Left ventricle myocardium superior (tissue), 1 donor: Measurements from ENCODE around the gene ADORA1. TPM values are rescaled to one million over a fixed set of nuclear protein-coding genes. Genes with fewer than 3 reads are reported as not detected.

Experiments
- ATAC-seq: fragments of 200-7000 bp; cut with Tn5 transposase; one replicate; pipeline ENCODE4 v1.9.1; 2020; ENCODE audit warnings: mild to moderate bottlenecking, moderate library complexity
- DNase-seq: peaks from one replicate; pipeline ENCODE4 v3.0.0-alpha.2; 2020
- intact Hi-C: fragments of 100-400 bp; cut with micrococcal nuclease; formaldehyde crosslinking; loops from one replicate; pipeline ENCODE4 v1.11.0; 2022
- total RNA-seq: library from RNA; stranded (reverse); fragmentation: NEBNext Ultra II Directional; extraction: Animal tissue kit (Norgen Biotek cat#: 25700); gene quantifications from one replicate; pipeline ENCODE4 v1.2.1, GENCODE V29; 2021
- donor health status: DM: no; HTN: yes; CAD: no; lungs with severe emphysema.

Gene ADORA1
- total RNA-seq, 1 donor from 2014 or later: 13.5 TPM

GRCh38 chr1:203177470-203178039 is 50.0 kb downstream of the ADORA1 start:
- no peak for DNase-seq
- ATAC-seq: no peak

DNA sequence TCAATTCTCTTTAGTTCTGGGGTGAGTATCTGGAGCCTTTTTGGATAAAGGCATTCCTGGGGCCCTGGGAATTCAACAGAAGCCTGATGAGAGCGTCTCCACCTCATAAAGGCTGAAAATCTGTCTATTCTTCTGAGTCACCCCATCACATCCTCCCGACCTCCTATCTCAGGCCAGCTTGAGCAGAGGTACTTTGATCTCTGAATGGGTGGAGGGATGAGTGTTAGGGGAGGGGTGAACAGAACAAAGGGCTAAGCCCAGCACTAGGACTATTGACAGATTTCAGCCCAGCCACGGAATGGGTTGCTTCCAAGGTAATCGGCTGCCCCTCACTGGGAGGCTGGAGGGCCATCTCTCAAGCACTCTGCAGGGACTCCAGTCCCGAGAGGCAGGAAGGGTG is 50.6 kb downstream of the ADORA1 start:
- DNase-seq (no peak), ATAC-seq (no peak)
- intact Hi-C loops: no loop called here

More at GRCh38 chr1:203177470-203178039, 50.0 kb downstream of the ADORA1 start:
- intact Hi-C loops: no loop called here

- ATAC-seq (no peak), DNase-seq (no peak)
- intact Hi-C loops: no loop called here
Observed at GRCh38 chr1:203178821-203179666, 51.5 kb downstream of the ADORA1 start.

GRCh38 chr1:203179667-203180005 is 52.1 kb downstream of the ADORA1 start:
- ATAC-seq (no peak), DNase-seq (no peak)
- intact Hi-C loops: no loop called here

- intact Hi-C loops: no loop called here
- ATAC-seq: no peak
- no peak for DNase-seq
Observed at GRCh38 chr1:203180611-203181330, 53.2 kb downstream of the ADORA1 start.

DNA sequence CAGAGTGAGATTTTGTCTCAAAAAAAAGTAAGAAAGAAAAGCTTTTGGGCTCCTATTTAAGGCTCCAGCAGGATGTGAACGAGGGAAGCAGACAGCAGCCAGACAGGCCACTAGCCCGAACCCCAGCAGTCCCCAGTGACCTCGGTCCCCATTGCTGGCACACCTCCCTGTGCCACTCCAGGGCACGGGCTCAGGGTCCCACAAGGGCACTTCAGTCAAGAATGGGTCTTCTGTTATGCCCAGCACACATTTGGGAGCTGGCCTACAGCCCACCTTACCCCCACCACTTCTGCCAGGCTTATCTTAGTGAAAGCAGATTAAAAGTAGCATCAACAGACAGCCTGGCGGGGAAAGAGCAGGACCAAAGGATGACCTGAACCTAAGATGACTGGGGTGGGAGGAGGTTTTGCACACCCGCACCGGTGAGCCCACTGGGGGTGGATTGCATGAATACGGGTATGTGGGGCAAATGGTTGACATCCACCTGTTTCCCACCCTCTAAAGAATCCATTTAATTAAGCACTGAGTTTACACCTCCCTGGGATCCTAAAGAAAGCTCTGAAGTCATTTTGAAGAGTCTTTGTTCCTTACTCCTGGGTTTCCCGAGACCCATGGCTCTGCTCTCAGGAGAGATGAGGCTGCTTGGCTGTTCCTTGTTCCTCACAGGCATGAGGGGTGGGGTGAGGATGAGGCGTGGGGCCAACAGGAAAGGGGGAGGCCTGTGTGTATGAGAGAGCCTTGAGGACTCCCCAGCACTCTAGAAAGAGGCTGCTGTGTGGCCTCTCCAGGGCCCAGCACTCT is 54.3 kb downstream of the ADORA1 start:
- no peak for DNase-seq
- intact Hi-C loops: no loop called here
- ATAC-seq: no peak

DNA sequence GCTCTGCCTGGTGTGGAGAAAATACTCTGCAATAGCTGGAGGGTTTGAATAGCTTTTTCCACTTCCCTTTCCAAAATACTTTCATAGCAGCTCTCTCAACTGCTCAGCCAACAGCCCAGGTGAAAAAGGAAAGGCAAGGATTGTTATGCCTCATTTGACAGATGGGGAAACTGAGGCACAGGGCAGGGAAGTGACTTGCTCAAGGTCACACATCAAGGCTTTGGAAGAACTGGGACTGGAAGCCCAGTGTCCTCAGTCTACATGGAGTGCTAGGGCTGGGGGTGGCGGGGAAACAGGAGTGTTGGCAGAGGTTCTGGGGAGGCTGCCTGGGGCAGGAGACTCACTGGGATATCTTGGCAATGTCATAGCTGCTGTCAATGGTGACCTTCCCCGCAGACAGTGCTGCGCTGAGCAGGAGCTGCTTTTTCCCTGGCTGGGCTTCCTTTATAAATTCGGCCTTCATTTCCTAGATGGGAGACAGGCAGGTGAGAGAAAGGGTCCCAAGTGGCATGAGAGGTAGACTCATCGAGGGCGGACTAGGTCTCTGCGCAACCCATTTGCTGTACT is 54.9 kb downstream of the ADORA1 start:
- intact Hi-C loops: no loop called here
- DNase-seq (no peak), ATAC-seq (peak; percentile 59)

DNA sequence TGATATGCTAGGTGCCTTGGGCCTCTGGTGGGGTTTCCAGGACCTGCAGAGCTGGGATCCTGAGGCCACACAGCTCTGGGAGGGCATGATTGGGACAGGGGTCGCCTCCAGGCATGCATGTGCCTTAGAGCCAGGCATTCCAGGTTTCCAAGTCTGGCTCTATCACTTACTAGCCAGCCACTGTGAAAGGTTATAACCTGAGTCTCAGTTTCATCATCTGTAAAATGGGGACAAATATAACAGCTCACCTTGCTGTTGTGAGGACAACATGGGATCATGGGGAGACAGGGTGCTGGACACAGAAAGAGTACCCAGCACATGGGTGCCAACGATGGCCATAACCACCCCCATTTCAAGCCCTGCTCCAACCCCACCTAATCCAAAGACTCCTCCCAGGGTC is 56.3 kb downstream of the ADORA1 start:
- ATAC-seq (no peak), DNase-seq (no peak)
- intact Hi-C loops: no loop called here

DNA sequence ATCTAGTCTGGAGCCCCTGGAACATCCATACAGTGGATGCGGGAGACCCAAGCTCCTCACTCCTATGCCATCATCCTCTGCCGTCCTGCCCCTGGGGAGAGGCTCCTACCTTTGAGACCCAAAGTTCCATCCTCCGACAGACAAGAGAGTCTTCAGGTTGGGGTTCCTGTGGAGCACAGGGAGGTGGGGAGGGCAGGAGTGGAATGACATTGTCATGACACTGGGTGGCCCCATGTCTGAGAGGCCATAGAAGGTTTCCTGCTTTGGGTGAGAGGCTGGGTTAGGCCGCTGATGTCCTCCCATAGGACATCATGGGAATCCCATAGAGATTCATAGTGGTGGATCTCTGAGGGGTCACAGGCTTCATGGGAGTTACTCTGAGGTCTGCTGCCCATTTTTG is 56.9 kb downstream of the ADORA1 start:
- ATAC-seq (no peak), DNase-seq (no peak)
- intact Hi-C loops: no loop called here

GRCh38 chr1:203185061-203185461 is 57.5 kb downstream of the ADORA1 start:
- DNase-seq: no peak
- intact Hi-C loops: no loop called here
- ATAC-seq: no peak

DNA sequence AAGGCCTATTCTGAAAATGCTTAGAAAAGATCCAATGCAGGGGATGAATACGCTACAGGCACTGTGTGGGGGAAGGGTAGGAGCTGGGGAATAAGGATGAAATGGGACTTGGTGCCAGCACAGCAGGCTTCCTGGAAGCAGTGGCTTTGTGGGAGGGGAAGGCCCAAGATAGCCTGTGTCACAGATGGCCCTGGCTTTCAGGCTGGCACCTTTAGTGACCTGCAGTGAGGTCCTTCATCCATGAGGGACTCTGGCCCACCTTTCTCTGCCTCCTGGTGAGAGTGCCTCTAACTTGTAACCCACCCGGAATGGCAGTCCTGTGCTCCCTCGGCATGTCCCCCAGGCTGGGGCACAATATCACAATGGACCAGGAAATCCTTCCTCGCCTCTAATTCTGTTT is 58.1 kb downstream of the ADORA1 start:
- ATAC-seq: no peak
- no peak for DNase-seq
- intact Hi-C loops: no loop called here

- intact Hi-C loops: no loop called here
- ATAC-seq (no peak), DNase-seq (no peak)
Observed at GRCh38 chr1:203186091-203186445, 58.5 kb downstream of the ADORA1 start.

DNA sequence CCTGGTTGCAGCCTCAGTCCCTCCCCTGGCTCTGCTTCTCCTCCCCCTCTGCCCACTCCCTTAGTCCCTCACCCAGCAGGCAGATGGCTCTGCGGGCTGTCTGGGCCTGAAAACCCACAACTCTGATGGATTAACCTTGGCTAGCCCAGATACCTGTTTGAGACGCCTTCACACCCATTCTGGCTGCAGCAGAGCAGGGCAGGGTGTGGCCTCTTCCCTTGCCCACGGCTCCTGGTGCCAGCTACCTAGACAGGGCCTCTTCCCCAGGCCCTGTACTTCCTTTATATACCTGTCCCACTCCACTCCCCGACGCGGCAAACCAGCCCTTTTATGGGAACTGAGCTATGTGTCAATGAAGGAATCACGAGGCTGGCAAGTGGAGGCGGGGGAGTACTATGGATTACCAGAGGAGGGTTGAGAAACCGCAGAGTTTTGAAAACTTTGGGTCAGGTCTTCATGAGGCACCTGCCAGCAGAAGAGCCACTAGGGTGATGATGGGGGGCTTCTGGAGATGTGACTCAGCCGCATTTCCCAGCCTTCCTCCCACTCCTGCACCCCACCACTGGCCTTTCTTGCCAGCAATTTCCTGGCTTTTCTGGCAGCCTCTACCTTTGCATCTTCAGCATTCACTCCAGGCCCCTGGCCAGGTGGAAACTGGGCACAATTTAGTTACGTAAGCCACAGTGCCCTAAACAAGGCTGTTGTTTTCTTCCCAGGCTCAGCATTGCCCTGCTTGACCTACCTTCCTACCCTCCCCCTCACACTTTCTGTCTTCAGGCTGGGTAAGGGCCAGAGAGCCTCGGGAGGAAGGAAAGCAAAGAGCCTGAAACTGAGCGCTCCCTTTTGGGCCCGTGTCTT is 59.1 kb downstream of the ADORA1 start, which contains the start of gene CHI3L1:
Gene CHI3L1, minus strand, starts transcription at position 259 of the 858 bp plus-strand sequence. Its CDS starts 81 bp downstream, at position 178.
- ATAC-seq (peak; percentile 52), DNase-seq (no peak)
- intact Hi-C loops: no loop called here

- intact Hi-C loops: no loop called here
- DNase-seq (no peak), ATAC-seq (peak; percentile 13)
Observed at GRCh38 chr1:203187304-203187685, 59.8 kb downstream of the ADORA1 start.

DNA sequence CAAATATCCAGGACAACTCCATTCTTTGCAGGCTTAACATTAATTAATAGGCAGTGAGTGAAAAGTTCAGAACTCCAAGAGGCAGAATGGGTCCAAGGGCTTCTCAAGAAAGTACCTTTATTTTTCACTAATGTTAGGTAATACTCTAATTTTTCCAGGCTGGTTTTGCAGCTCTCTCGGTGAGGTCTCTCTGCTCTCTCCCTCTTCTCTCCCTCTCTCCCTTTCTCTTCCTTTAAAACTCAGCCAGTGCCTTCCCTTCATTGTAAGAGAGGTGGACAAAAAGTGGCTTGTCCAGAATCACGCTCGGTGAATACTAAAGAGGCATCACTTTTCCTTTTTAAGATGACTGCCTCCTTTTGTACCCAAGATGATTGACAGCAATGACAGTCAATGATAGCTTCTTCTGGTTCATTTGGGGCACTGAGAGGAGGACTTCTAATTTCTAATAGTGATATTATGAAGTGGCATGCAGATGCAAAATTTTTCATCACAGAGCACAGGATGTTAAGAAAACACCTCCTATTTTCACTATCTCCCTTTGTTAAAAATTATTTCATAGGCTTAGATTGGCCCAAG is 60.3 kb downstream of the ADORA1 start:
- DNase-seq: no peak
- intact Hi-C loops: no loop called here
- ATAC-seq: no peak

- intact Hi-C loops: no loop called here
- ATAC-seq (no peak), DNase-seq (no peak)
Observed at GRCh38 chr1:203188686-203189232, 61.2 kb downstream of the ADORA1 start.

DNA sequence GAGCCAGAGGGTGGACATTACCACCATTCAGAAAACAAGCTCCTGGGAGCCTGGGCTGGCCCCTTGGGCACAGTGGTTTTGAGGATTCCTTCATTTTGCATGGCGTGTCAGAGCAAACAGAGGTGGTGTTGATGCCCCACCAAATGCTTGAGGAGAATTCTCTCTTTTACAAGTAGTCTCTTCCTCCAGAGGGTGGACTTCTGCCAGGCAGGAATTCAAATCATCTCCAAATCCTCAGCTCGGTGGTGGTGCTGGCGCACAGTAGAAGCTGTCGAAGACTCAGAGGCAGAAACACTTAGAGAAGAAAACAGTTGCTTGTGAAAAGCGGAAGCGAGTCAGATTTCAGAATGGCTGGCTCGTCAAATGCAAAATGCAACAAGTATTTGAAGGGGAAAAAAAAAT is 62.4 kb downstream of the ADORA1 start:
- no peak for DNase-seq
- intact Hi-C loops: no loop called here
- ATAC-seq: no peak

DNA sequence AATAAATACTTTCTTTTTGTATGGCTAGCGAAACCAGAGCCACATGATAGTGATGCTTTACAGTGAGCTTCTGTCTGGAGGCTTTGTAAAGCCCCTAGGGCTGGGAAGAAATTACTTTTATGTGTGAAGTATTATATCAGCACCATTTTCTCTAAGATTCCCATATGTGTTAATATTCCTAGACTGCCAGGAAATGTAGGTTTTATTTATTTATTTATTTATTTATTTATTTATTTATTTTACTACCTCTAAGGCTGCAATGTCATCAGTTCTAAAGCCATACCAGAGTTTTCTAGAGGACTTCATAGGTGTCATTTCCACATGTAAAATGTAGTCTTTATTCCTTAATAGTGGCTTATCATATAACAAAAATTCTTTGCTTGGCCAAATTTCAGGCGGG is 63.4 kb downstream of the ADORA1 start:
- no peak for ATAC-seq
- no peak for DNase-seq
- intact Hi-C loops: no loop called here
